ENCODE results near the gene AFG3L2. TPM values are rescaled to one million over a fixed set of nuclear protein-coding genes. Genes with fewer than 3 reads are reported as not detected.

The AFG3L2 gene
- total RNA-seq, 1 experiment from 2014 or later, result 73.5 TPM

DNA sequence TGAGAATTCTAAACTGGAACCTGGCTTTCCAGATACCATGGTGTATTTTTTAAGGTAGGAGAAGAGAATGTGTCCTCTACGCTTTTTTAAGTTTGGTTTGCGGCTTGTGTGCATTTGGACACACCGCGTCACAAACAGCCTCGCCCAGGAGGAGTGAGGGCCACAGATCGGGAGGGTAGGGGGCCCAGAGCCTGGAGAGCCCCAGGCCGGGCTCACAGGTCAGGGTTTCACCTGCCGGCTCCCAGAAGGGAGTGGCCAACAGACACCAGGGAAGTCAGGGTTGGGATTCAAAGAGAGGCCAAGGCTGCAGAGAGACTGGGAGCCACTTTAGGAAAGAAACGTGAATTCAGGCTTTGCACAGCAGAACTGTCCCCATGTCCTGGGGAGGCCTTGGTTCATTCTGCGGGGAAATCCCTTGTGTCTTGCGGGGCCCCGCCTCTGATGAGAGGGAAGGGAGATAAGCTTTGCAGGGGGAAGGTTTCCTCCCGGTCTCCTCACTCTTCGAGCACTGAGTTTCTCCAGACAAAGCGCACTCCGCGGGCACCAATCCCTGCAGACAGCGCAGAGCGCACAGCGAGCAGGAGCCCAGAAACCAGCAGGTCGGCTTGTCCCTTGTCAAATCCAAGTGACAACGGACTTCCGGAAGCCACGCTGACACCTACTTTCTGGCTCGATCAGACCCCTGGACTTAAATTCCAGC, 70.9 kb downstream of the AFG3L2 start:
- Histone ChIP-seq H2AFZ (ENCODE audit: low read length) (no peak overlapping the region), H3K79me1 (ENCODE audit: insufficient read depth, low read depth, low read length, poor library complexity, severe bottlenecking) (no peaks in the 10 kb centered on the region), H4K8ac (replicated peaks; ENCODE audit: insufficient read length, low read depth, low read length) (no peak overlapping the region), H3T11ph (ENCODE audit: low read length) (no peak overlapping the region), H3K27ac (ENCODE audit: insufficient read length, low read depth, low read length) (no peak overlapping the region), H2AK5ac (ENCODE audit: insufficient read length, low read length) (no peak overlapping the region), H2BK12ac (ENCODE audit: insufficient read length, low read depth, low read length) (no peak overlapping the region), H2BK20ac (ENCODE audit: low read depth, low read length, poor library complexity, severe bottlenecking) (no peak overlapping the region), H3K18ac (ENCODE audit: insufficient read length, low read depth, low read length) (no peak overlapping the region), H4K91ac (ENCODE audit: insufficient read length, low read depth, low read length) (no peak overlapping the region), H3K23me2 (ENCODE audit: insufficient read length, low read depth, low read length, poor library complexity, severe bottlenecking) (peaks cover 14% of the 10 kb centered on the region), H3K4me1 (ENCODE audit: insufficient read depth, low read length) (peaks cover 4% of the 10 kb centered on the region; the same call in 1 of the 2 replicates), H3K9ac (ENCODE audit: extremely low read depth, insufficient read length, low read length) (no peak overlapping the region), H4K5ac (ENCODE audit: insufficient read length, low read depth, low read length) (no peak overlapping the region), H3K14ac (ENCODE audit: insufficient read depth, low read length) (no peak overlapping the region), H3K79me2 (ENCODE audit: insufficient read depth, low read length) (peaks cover 2% of the 10 kb centered on the region; the same call in 1 of the 2 replicates), H2BK15ac (ENCODE audit: low read depth, low read length) (no peak overlapping the region; the same call in 1 of the 2 replicates), H3K56ac (ENCODE audit: insufficient read length, low read depth, low read length) (no peak overlapping the region), H3K9me3 (ENCODE audit: control insufficient read depth, low read depth, low read length) (no peaks in the 10 kb centered on the region), H3K4me2 (ENCODE audit: insufficient read depth, insufficient read length, low read length) (peak overlapping the region; percentile 60), H2BK120ac (ENCODE audit: low read depth, low read length, poor library complexity, severe bottlenecking) (no peak overlapping the region), H3K27me3 (ENCODE audit: insufficient read depth, low read length) (peaks cover 7% of the 10 kb centered on the region; the same call in 1 of the 2 replicates), H2BK5ac (ENCODE audit: insufficient read length, low read length) (no peak overlapping the region), H4K20me1 (ENCODE audit: control insufficient read depth, insufficient read depth, insufficient read length) (no peaks in the 10 kb centered on the region), H3K4ac (ENCODE audit: low read depth, low read length) (no peak overlapping the region), H3K23ac (ENCODE audit: insufficient read length, low read depth, low read length) (no peak overlapping the region)
- Mint-ChIP-seq H3K36me3 (ENCODE audit: insufficient read depth in 1 of 3, low read depth in 3 of 3) (peaks cover 14 to 17% (median 16%) of the 10 kb centered on the region in 3 experiments), H3K27me3 (ENCODE audit: low read depth) (peaks cover 32% of the 10 kb centered on the region), H3K9me3 (peaks cover 0 to 4% of the 10 kb centered on the region in 2 experiments; a peak in 4 of 5 replicates), H3K4me3 (peak overlapping the region; percentile 81 to 89), H3K27ac (no peak overlapping the region), H3K4me1 (peaks cover 25 to 31% of the 10 kb centered on the region in 2 experiments)
- TF ChIP-seq, protein P1, sequence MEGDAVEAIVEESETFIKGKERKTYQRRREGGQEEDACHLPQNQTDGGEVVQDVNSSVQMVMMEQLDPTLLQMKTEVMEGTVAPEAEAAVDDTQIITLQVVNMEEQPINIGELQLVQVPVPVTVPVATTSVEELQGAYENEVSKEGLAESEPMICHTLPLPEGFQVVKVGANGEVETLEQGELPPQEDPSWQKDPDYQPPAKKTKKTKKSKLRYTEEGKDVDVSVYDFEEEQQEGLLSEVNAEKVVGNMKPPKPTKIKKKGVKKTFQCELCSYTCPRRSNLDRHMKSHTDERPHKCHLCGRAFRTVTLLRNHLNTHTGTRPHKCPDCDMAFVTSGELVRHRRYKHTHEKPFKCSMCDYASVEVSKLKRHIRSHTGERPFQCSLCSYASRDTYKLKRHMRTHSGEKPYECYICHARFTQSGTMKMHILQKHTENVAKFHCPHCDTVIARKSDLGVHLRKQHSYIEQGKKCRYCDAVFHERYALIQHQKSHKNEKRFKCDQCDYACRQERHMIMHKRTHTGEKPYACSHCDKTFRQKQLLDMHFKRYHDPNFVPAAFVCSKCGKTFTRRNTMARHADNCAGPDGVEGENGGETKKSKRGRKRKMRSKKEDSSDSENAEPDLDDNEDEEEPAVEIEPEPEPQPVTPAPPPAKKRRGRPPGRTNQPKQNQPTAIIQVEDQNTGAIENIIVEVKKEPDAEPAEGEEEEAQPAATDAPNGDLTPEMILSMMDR (conservative IDR thresholded peaks at IDR 0.05), result no peak
- peak; percentile 56 for DNase-seq
- no CpG with 5 or more reads among the region's 25 CpGs for WGBS (ENCODE audit: extremely low coverage, insufficient read length, low lambda C conversion rate)
